Testis (tissue), 3 donors: ENCODE results near the gene PRM3. TPM values are rescaled to one million over a fixed set of nuclear protein-coding genes. Genes with fewer than 3 reads are reported as not detected.

Experiments used
- DNase-seq: peaks from one replicate; pipeline ENCODE4 v3.0.0-alpha.2; 2019
- H3K27ac ChIP-seq, 2 donors: fragments of 200-600 bp; sonication (generic); one replicate each; pipeline ENCODE4 v1.5.1; 2019
- H3K27me3 ChIP-seq: fragments of 200-600 bp; sonication (generic); one replicate; pipeline ENCODE4 v1.5.1; 2019
- H3K36me3 ChIP-seq: fragments of 200-600 bp; sonication (generic); one replicate; pipeline ENCODE4 v1.5.1; 2017; ENCODE audit warnings: low read depth; ENCODE audit errors: missing control alignments
- H3K4me1 ChIP-seq: fragments of 200-600 bp; sonication (generic); one replicate; pipeline ENCODE4 v1.5.1; 2019
- H3K4me3 ChIP-seq, 2 donors: fragments of 200-600 bp; sonication (generic); one replicate each; pipeline ENCODE4 v1.5.1; 2017 to 2019
- H3K9me3 ChIP-seq: fragments of 200-600 bp; sonication (generic); one replicate; pipeline ENCODE4 v1.5.1; 2017
- POLR2A ChIP-seq: fragments of 450-650 bp; IDR thresholded peaks from one replicate; pipeline ENCODE4 v1.6.1; 2017; ENCODE audit warnings: antibody characterized with exemption, mild to moderate bottlenecking, moderate library complexity
- WGBS, 2 donors: methylation state at CpG; one replicate each; pipeline ENCODE4 v1.1.5; 2018; 5-methylcytosine and 5-hydroxymethylcytosine counted together
- intact Hi-C: fragments of 100-400 bp; cut with DNase I; formaldehyde crosslinking; loops from one replicate; pipeline ENCODE4 v1.15.1; 2023; ENCODE audit warnings: low total_unique reads
- polyA plus RNA-seq: library from polyadenylated mRNA; stranded (reverse); fragments of 350-450 nt; fragmentation: Illumina TruSeq; extraction: RNeasy Lipid Tissue Mini Kit (QIAGEN cat#74804); gene quantifications from one replicate; pipeline ENCODE4 v1.2.3, GENCODE V29; 2014; ENCODE audit warnings: low read depth, low replicate concordance; ENCODE audit not compliant: insufficient read depth
- total RNA-seq, 2 donors: library from RNA; depleted of rRNA; stranded (reverse); fragments of >200 nt; gene quantifications; one replicate each; pipeline ENCODE4 v1.2.3, GENCODE V29; 2016
- TF ChIP-seq, protein P1 (sequence below), 3 experiments: fragments of 450-650 bp in 2 of 3; fragments of 200-600 bp in 1 of 3; sonication (generic) in 1 of 3; IDR thresholded peaks; one replicate each; pipeline ENCODE4 v1.5.1; 2016 to 2019; ENCODE audit warnings: antibody characterized with exemption in 3 of 3, mild to moderate bottlenecking in 2 of 3, moderate library complexity in 1 of 3

Gene PRM3
- total and polyA plus RNA-seq, 3 donors from 2014 or later, result 51.1 to 383 (median 109) TPM

DNA sequence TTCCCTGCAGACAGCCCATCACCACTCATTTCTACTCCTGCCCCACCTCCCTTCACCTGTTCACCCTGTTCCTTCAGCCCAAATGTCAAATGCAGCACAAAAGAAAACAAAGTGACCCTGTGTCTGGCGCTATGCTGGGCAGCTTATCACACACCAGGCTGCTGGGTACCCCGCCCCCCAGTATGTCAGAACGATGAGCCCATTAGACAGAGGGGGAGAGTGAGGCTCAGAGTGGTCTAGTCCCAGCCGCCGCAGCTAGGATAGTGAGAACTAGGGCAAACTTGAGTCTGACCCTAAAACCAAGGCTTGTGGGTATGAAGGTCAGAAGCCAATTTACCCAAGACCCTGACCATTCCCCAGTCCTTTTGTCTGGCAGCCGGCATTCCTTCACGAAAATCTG, 8.3 kb downstream of the PRM3 start:
- H3K27ac ChIP-seq, result no peak overlapping the region
- no peaks in the 10 kb centered on the region for H3K36me3 ChIP-seq
- intact Hi-C loops, result no loop called here
- H3K4me3 ChIP-seq, result no peak overlapping the region
- H3K27me3 ChIP-seq, result no peaks in the 10 kb centered on the region
- DNase-seq, result no peak
- H3K4me1 ChIP-seq, result no peaks in the 10 kb centered on the region
- no peak for TF ChIP-seq POLR2A
- WGBS, 2 donors, result 88% methylated on average over 7 of the region's 7 CpGs
- H3K9me3 ChIP-seq, result no peaks in the 10 kb centered on the region

DNA sequence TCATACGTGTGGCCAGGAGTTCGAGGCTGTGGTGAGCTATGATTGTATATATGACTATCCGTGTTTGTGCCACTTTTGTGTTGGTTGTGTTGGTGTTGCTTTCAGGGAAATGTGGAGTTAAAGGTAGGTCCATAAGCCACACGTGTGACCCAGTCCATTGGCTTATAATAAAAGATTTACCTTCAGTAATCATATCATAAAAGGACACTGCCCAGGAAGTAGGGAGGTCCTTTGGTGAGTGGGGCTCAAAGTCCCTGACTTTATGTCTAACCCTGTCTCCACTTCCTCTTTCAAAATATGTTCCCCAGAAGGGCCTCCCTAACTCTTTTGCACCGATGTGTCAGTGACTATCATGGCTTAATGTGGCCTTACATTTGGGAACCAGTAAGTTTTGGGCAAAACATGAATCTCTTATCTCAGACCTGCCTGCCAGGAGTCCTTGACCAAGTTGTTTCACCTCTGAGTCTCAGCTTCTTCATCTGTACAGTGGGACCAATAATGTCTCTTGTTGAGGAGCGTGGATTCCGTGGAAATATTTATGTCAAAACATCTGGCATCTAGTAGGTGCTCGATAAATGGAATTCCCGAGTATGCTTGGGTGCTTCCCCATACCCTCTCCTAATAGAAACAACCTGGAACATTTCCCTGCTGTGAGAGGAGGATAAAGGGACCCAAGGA, 9.1 kb downstream of the PRM3 start:
- Histone ChIP-seq H3K27me3 (no peaks in the 10 kb centered on the region), H3K36me3 (no peaks in the 10 kb centered on the region), H3K4me3 (no peak overlapping the region), H3K27ac (no peak overlapping the region), H3K4me1 (peaks cover 2% of the 10 kb centered on the region), H3K9me3 (no peaks in the 10 kb centered on the region)
- intact Hi-C loops, result no loop called here
- TF ChIP-seq POLR2A, result no peak
- TF ChIP-seq, protein P1, sequence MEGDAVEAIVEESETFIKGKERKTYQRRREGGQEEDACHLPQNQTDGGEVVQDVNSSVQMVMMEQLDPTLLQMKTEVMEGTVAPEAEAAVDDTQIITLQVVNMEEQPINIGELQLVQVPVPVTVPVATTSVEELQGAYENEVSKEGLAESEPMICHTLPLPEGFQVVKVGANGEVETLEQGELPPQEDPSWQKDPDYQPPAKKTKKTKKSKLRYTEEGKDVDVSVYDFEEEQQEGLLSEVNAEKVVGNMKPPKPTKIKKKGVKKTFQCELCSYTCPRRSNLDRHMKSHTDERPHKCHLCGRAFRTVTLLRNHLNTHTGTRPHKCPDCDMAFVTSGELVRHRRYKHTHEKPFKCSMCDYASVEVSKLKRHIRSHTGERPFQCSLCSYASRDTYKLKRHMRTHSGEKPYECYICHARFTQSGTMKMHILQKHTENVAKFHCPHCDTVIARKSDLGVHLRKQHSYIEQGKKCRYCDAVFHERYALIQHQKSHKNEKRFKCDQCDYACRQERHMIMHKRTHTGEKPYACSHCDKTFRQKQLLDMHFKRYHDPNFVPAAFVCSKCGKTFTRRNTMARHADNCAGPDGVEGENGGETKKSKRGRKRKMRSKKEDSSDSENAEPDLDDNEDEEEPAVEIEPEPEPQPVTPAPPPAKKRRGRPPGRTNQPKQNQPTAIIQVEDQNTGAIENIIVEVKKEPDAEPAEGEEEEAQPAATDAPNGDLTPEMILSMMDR (IDR thresholded peaks at IDR 0.05), result no peak
- WGBS, 2 donors, result 76 to 87% methylated on average over 9 of the region's 9 CpGs
- no peak for DNase-seq

DNA sequence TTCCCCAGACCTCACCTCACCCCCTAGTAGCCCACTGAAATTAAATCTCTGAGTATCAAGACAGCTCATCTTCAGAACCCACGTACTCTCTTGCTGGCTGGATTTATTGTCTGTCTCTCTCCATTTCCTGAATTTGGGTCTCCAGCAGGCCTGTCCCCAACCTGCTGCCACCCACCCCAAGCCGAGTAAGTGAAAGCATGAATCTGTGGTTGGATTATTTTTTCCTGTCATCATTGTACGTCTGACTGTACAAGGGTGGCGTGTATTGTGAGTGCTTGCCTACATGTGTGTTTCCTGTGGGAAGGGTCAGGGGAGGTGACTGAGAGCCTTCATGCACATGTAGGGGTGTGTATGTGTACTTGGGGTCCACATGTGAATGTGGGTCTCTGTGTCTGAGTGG, 9.7 kb downstream of the PRM3 start:
- no peaks in the 10 kb centered on the region for H3K9me3 ChIP-seq
- TF ChIP-seq, protein P1 (IDR thresholded peaks at IDR 0.05), result no peak
- no peak for TF ChIP-seq POLR2A

DNA sequence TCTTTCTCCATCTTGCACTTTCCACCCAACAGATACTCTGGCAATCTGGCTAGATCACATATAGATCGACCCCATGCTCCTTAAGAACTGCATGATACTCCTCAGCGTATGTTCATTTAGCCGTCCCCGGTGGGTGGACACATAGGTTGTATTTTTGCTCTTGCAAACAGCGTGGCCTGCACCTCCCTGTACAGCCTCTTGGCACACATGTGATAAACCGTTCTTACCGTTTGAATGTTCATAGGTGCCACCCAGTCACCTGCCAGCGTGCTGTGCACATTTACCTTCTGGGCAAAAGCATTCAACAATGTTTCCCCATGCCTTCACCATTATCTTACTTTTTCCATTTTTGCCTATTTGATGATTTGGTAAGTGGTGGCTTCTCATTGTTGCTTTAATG, 10.5 kb downstream of the PRM3 start:
- DNase-seq, result no peak
- Histone ChIP-seq H3K27ac (no peak overlapping the region), H3K4me1 (peaks cover 9% of the 10 kb centered on the region), H3K27me3 (no peaks in the 10 kb centered on the region), H3K9me3 (no peaks in the 10 kb centered on the region), H3K36me3 (no peaks in the 10 kb centered on the region), H3K4me3 (no peak overlapping the region)
- TF ChIP-seq POLR2A, result no peak
- TF ChIP-seq, protein P1 (IDR thresholded peaks at IDR 0.05), result no peak
- 89% methylated on average over 8 of the region's 8 CpGs for WGBS, 2 donors
- intact Hi-C loops, result no loop called here

More for the DNA sequence above, 9.7 kb downstream of the PRM3 start:
- 77 to 80% methylated on average over 4 of the region's 4 CpGs for WGBS, 2 donors
- intact Hi-C loops, result no loop called here
- Histone ChIP-seq H3K4me3 (no peak overlapping the region), H3K27ac (no peak overlapping the region), H3K27me3 (no peaks in the 10 kb centered on the region), H3K36me3 (no peaks in the 10 kb centered on the region), H3K4me1 (peaks cover 8% of the 10 kb centered on the region)
- DNase-seq, result no peak

DNA sequence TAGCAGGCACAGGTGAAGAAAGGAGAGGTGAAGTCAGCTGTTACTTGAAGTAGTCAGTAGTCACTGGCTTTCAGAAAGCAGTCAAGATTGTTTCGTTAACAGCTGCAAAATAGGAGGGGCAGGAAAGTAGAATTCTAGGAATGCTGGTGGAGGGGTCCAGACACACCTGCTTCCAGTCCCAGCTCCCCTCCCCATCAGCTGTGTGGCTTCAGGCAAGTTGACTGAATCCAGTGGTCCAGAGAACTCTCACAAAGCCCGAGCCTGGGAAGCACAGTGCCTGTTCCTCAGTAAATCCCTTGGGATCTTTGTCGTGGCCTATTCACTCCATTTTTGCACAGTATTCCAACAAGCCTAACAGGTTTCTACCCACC, 12.8 kb downstream of the PRM3 start:
- no peak for DNase-seq
- Histone ChIP-seq H3K4me3 (no peak overlapping the region), H3K36me3 (no peaks in the 10 kb centered on the region), H3K27ac (peak overlapping the region in 1 of 2 donors; percentile 39), H3K4me1 (peaks cover 16% of the 10 kb centered on the region), H3K9me3 (no peaks in the 10 kb centered on the region), H3K27me3 (no peaks in the 10 kb centered on the region)
- 64 to 71% methylated on average over 3 of the region's 3 CpGs for WGBS, 2 donors
- TF ChIP-seq POLR2A, result no peak
- TF ChIP-seq, protein P1 (IDR thresholded peaks at IDR 0.05), result no peak
- intact Hi-C loops, result no loop called here
